GM10266 (cell line): ENCODE measurements around the gene NHSL2.

Source experiments
- DNase-seq: peaks from one replicate; pipeline ENCODE4 v3.0.0; 2012; ENCODE audit errors: extremely low spot score
- CTCF ChIP-seq: IDR thresholded peaks from 2 replicates; pipeline ENCODE4 v1.5.1; 2012; ENCODE audit warnings: mild to moderate bottlenecking, low read depth; ENCODE audit not compliant: control insufficient read depth, insufficient read depth; ENCODE audit errors: missing control alignments

NHSL2 gene

GRCh38 chrX:72094894-72095293, 184.2 kb downstream of the NHSL2 start:
- no peak for TF ChIP-seq CTCF
- DNase-seq = peak; percentile 16

- no peak for TF ChIP-seq CTCF
- no peak for DNase-seq
Observed at GRCh38 chrX:72095370-72095769, 184.7 kb downstream of the NHSL2 start.

GRCh38 chrX:72097098-72097497, 186.5 kb downstream of the NHSL2 start:
- no peak for DNase-seq
- TF ChIP-seq CTCF = no peak

- no peak for DNase-seq
Observed at GRCh38 chrX:72100051-72100755, 189.6 kb downstream of the NHSL2 start.

GRCh38 chrX:72100824-72101351, 190.2 kb downstream of the NHSL2 start:
- no peak for TF ChIP-seq CTCF
- peak; percentile 22 for DNase-seq

More at GRCh38 chrX:72100051-72100755, 189.6 kb downstream of the NHSL2 start:
- TF ChIP-seq CTCF = no peak

GRCh38 chrX:72101597-72102037, 191.0 kb downstream of the NHSL2 start:
- TF ChIP-seq CTCF = no peak

GRCh38 chrX:72102126-72102525, 191.5 kb downstream of the NHSL2 start:
- TF ChIP-seq CTCF = no peak
- DNase-seq = no peak

More at GRCh38 chrX:72101597-72102037, 191.0 kb downstream of the NHSL2 start:
- no peak for DNase-seq
